Gastrocnemius medialis (tissue), 4 donors: ENCODE results near the gene VAV2.

Experiments used
- CTCF ChIP-seq, 5 experiments: fragments of 450-650 bp in 3 of 5; fragments of 200-600 bp in 2 of 5; sonication (generic) in 2 of 5; IDR thresholded peaks in 4 of 5; conservative IDR thresholded peaks in 1 of 5; 1 replicate in 4 of 5; 2 replicates in 1 of 5; pipeline ENCODE4 v1.5.1; 2016 to 2019; ENCODE audit warnings: antibody characterized with exemption in 5 of 5, mild to moderate bottlenecking in 3 of 5, moderate library complexity in 3 of 5
- POLR2A ChIP-seq, 2 donors: fragments of 450-650 bp; IDR thresholded peaks; one replicate each; pipeline ENCODE4 v1.6.1; 2017; ENCODE audit warnings: antibody characterized with exemption in 2 of 2, mild to moderate bottlenecking in 2 of 2, moderate library complexity in 2 of 2

- TF ChIP-seq CTCF (IDR thresholded peaks at IDR 0.05 in 4 of 5, conservative IDR thresholded peaks at IDR 0.05 in 1 of 5): no peak
- TF ChIP-seq POLR2A (IDR thresholded peaks at IDR 0.05): no peak
Observed at GRCh38 chr9:133844881-133845410, 147.2 kb downstream of the VAV2 start.
